ENCODE data around the gene THRB.

The THRB gene

GRCh38 chr3:24512564-24513197 is 18.0 kb upstream of the THRB start:
- no peak for DNase-seq (ENCODE audit: low read depth in 2 of 2)

GRCh38 chr3:24510030-24510648 is 15.5 kb upstream of the THRB start:
- DNase-seq (ENCODE audit: low read depth in 2 of 2), result no peak

DNA sequence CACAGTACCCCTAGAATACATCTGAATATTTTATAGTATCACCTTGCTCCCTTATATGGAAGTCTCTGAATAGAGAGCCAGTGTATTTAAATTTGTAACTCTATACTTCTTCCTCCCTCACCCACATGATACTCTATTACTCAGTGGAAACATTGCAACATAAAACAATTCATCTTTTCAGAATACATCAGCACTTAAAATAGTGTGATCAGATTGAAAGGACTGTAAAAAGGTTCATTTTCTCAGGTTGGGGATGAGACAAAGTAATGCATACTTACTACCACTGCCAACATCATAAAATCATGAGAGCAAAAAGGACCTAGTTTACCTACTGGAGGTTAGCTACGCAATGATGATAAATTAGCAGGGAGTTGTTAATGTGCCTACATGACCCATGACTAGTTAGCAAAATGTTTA is 13.8 kb upstream of the THRB start:
- DNase-seq (ENCODE audit: low read depth in 2 of 2), result no peak

GRCh38 chr3:24507776-24508422 is 13.2 kb upstream of the THRB start:
- no peak for DNase-seq (ENCODE audit: low read depth in 2 of 2)

GRCh38 chr3:24506966-24507775 is 12.5 kb upstream of the THRB start:
- DNase-seq (ENCODE audit: low read depth in 2 of 2), result no peak

DNA sequence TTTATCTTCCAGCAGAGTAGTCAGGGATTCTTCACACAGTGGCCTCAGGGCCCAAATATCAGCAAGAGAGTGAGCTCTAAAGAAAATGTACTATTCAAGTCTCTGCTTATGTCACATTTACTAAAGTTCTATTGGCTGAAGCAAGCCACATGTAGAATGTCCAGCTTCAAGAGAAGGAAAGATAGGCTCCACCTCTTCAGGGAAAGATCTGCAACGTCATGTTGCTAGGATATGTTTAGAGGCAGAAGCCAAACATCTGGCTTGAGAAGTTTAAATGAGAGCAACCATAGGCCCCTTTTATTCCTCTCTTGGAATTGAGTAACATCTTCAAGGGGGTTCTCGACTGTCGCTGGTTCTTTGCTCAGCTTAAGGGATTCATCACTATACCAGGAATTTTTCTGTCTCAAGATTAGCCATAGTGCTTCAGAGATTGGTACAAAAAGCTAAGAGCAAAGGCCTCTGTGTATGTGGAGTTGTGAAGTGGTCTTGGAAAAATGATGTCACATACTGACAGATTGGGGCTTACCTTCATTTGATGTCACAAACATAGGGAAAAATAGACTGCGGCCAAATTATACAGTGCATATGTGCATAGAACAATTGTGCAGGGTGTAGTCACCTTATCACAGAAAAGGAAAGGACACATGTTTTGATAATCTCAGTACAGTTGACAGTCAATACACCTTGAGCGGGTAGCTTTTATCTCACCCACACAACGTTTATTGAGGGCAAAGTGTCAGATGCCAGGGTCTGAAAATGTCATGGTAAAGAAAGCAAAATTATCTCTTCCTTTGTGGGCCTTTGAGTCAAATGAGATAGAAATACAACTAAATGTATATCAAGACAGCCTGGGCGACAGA is 11.3 kb upstream of the THRB start:
- no peak for DNase-seq (ENCODE audit: low read depth in 2 of 2)

- no peak for DNase-seq (ENCODE audit: low read depth in 2 of 2)
Measured at GRCh38 chr3:24504772-24505171, 10.1 kb upstream of the THRB start.

- no peak for DNase-seq (ENCODE audit: low read depth in 2 of 2)
Measured at GRCh38 chr3:24503616-24504113, 9.0 kb upstream of the THRB start.

- DNase-seq (ENCODE audit: low read depth in 2 of 2), result no peak
Measured at GRCh38 chr3:24502690-24503089, 8.0 kb upstream of the THRB start.

GRCh38 chr3:24500806-24501205 is 6.2 kb upstream of the THRB start:
- DNase-seq (ENCODE audit: low read depth in 2 of 2), result no peak

DNA sequence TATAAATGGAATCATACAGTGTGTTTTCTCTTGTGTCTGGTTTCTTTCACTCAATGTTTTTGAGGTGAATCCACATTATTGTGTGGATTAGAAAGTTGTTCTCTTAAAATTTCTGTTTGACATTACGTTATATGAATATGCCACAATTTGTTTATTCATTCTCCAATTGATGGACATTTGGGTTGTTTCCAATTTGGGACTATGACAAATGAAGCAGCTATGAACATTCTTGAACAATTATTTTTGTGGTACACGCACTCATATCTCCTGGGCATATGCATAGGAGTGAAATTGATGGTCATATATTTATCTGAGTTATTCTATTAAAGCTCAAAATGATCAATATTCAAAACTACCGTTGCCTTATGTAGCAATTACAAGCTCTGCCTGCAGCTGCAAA is 5.3 kb upstream of the THRB start:
- DNase-seq (ENCODE audit: low read depth in 2 of 2), result no peak

DNA sequence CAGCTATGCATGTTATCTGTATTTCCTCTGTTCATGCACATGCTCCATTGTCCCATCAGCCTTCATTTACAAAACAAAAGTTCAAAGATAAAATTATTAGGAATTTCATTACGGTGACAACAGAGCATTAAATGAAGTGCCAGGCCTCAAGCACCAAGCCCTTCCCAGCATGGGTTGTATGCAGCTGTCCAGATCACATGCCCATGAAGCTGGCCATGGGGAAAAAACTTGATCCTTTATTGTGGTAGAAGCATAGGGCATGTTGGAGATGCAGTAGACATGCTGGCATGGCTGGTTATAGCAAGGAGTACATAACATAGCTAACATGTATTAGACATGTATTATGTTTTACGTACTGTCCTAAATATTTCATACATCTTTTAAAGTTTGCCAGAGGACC is 4.1 kb upstream of the THRB start:
- DNase-seq (ENCODE audit: low read depth in 2 of 2), result no peak

- DNase-seq (ENCODE audit: low read depth in 2 of 2), result no peak
Measured at GRCh38 chr3:24498391-24498790, 3.7 kb upstream of the THRB start.

DNA sequence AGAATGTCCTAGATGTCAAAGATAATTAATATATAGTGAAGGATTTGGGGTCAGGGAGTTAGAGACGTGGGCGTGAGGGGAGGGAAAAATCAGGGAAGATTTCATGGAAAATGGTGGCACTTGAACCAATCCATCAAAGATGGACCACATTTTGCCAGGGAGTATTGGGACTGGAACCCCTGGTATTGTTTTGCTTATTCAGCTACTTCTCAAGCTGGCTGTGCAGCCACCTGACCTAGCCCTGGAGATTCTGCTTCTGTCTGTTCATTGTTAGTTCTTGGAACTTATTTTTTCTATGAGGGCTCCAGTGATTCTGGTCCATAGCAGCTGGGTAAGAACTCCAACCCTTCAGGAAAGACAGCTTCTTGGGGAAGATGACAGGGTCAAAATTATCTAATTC is 3.3 kb upstream of the THRB start:
- DNase-seq (ENCODE audit: low read depth in 2 of 2), result no peak

- DNase-seq (ENCODE audit: low read depth in 2 of 2), result no peak
Measured at GRCh38 chr3:24496529-24497482, 2.2 kb upstream of the THRB start.

GRCh38 chr3:24495326-24495994 is 810 bp upstream of the THRB start:
- no peak for DNase-seq (ENCODE audit: low read depth in 2 of 2)

GRCh38 chr3:24493746-24494617 is 668 bp downstream of the THRB start:
- no peak for DNase-seq (ENCODE audit: low read depth in 2 of 2)

DNA sequence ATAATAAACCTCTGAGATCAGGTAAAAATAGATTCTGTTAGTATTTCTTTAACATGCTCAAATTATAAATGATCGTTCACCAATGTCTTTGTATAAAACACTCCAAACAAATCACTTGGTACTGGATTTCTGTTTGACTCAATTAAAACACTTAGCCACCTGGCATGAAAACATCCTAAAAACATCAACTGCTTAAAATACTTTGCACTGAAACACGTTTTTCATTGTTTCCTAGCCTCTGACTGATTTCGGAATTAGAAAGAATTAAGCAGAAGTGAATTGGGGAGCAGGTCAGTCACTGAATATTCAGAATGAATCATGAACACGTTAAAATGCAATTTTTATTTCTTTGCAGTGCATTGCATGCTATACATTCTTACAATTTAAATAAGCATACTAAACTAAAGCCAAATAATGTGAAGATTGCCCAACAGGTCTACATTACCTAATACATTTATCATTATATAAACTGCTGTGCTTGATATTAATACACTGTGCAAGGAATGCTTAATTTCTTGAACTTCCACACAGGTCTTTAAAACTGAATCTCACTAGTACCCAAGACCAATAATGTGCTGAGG is 1.6 kb downstream of the THRB start:
- no peak for DNase-seq (ENCODE audit: low read depth in 2 of 2)

All from activated CD4-positive, alpha-beta T cell treated with anti-CD3 and anti-CD28 coated beads for 24 hours (primary cell).